ENCODE measurements around the gene GTF3C1. TPM values are rescaled to one million over a fixed set of nuclear protein-coding genes. Genes with fewer than 3 reads are reported as not detected.

The GTF3C1 gene
- total RNA-seq, 2 donors from 2014 or later = 64.0 to 77.2 TPM

DNA sequence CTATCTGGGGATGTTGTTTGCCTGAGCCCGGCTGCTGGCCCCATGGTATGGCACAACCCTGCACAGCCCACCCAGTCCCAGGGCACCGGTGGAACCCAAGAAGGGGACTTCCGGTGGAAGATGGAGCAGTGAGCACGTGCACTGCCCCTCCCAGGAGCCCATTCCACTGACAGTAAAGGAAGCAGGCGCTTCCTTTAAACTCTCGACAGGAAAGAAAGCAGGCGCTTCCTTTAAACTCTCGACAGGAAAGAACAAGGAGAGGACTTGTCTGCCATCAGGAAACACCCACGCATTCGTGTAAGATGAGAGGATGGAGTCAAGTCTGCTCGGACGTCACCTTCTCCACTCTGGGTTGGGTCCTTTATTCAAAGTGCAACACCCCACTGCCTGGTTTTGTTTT, 94.0 kb downstream of the GTF3C1 start:
- Histone ChIP-seq H3K27ac (no peak overlapping the region), H3K9me3 (no peaks in the 10 kb centered on the region), H3K27me3 (no peaks in the 10 kb centered on the region), H3K36me3 (peaks cover 10% of the 10 kb centered on the region), H3K4me1 (peaks cover 0 to 21% of the 10 kb centered on the region in 2 donors), H3K4me3 (no peak overlapping the region)
- DNase-seq (ENCODE audit: low spot score) = no peak
- TF ChIP-seq, protein P1, sequence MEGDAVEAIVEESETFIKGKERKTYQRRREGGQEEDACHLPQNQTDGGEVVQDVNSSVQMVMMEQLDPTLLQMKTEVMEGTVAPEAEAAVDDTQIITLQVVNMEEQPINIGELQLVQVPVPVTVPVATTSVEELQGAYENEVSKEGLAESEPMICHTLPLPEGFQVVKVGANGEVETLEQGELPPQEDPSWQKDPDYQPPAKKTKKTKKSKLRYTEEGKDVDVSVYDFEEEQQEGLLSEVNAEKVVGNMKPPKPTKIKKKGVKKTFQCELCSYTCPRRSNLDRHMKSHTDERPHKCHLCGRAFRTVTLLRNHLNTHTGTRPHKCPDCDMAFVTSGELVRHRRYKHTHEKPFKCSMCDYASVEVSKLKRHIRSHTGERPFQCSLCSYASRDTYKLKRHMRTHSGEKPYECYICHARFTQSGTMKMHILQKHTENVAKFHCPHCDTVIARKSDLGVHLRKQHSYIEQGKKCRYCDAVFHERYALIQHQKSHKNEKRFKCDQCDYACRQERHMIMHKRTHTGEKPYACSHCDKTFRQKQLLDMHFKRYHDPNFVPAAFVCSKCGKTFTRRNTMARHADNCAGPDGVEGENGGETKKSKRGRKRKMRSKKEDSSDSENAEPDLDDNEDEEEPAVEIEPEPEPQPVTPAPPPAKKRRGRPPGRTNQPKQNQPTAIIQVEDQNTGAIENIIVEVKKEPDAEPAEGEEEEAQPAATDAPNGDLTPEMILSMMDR (IDR thresholded peaks at IDR 0.05) = no peak

DNA sequence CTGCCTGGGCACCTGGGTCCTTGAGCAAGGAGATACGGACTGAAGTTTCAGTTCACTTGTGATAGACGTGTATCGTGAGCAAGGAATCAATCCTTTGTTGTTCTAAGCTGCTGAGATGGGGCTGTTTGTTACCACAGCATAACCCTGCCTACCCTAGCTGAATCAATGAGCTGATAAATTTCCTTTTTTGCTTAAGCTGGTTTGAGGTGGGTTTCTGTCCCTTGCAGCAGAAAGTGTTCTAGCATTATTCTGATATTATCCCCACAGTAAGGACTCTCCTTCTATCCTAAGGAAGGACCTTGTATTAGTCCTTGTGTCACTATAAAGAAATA, 96.3 kb downstream of the GTF3C1 start:
- no peaks in the 10 kb centered on the region for H3K27me3 ChIP-seq
- peaks cover 0 to 13% of the 10 kb centered on the region in 2 donors for H3K4me1 ChIP-seq
- H3K4me3 ChIP-seq = no peak overlapping the region
- no peaks in the 10 kb centered on the region for H3K9me3 ChIP-seq
- no peaks in the 10 kb centered on the region for H3K36me3 ChIP-seq
- H3K27ac ChIP-seq = no peak overlapping the region
- TF ChIP-seq, protein P1 (IDR thresholded peaks at IDR 0.05) = no peak
- DNase-seq (ENCODE audit: low spot score) = no peak

DNA sequence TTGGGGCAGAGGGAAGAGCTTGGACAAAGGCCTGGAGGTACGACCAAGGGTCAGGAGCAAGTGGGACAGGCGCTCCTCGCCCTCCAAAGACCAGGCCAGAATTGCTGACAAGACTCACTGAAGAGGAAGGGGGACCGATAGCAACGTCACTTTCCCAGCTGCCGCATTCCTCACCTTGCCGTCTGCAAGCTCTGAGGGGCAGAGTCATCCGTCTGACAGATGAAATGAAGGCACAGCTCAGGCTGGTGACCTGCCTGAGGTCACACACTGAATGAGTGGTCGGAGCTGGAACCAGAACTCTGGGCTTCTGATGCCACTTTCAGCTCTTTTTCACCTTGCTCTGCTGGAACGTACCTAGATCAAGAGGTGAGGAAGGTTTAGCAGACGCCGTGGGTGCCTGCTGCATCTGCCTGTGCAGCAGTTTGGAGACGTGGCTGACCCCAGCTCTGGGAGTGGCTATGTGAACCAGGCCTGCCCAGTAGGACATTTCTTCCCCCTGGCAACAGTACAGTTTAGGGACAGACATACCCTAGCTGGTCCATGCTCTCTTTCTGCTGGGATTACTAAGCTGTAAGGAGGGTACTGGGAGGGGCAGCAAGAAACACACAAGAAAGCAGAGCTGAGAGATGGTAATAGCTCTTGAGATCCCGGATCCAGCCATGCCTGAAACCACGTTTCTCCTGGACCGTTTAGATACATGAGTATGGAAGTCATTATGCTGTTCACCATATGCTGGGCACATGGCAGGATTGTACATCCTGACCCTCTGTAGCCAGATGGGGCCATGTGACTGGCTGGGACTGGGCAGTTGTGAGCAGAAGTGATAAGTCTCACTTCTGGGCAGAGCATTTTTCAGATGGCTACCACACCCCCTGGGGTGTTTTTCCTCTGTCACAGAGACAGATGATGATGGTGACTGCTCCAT, 96.9 kb downstream of the GTF3C1 start:
- H3K4me3 ChIP-seq = no peak overlapping the region
- no peak for DNase-seq (ENCODE audit: low spot score)
- H3K4me1 ChIP-seq = peaks cover 0 to 13% of the 10 kb centered on the region in 2 donors
- H3K9me3 ChIP-seq = no peaks in the 10 kb centered on the region
- H3K27ac ChIP-seq = no peak overlapping the region
- TF ChIP-seq, protein P1 (IDR thresholded peaks at IDR 0.05) = no peak
- H3K36me3 ChIP-seq = no peaks in the 10 kb centered on the region
- H3K27me3 ChIP-seq = no peaks in the 10 kb centered on the region

DNA sequence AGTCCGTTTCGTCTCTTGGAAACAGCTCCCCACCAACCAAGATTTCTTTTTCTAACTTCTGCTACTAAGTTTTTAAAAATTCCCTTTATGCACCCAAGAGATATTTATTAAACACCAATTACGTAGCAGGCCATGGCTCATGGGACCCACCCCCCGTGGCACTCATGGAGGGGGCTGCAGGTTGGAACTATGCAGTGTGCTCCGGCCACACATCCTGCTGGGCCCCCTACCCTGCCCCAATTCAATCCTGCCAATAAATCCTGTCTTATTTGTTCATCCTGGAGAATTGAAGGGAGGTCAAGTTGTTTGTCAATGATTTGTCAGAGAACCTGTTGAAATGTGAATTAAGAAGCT, 99.5 kb downstream of the GTF3C1 start:
- peaks cover 0 to 12% of the 10 kb centered on the region in 2 donors for H3K9me3 ChIP-seq
- no peak overlapping the region for H3K27ac ChIP-seq
- no peak for DNase-seq (ENCODE audit: low spot score)
- H3K4me3 ChIP-seq = no peak overlapping the region
- no peaks in the 10 kb centered on the region for H3K4me1 ChIP-seq
- H3K36me3 ChIP-seq = no peaks in the 10 kb centered on the region
- TF ChIP-seq, protein P1 (IDR thresholded peaks at IDR 0.05) = no peak
- H3K27me3 ChIP-seq = no peaks in the 10 kb centered on the region

DNA sequence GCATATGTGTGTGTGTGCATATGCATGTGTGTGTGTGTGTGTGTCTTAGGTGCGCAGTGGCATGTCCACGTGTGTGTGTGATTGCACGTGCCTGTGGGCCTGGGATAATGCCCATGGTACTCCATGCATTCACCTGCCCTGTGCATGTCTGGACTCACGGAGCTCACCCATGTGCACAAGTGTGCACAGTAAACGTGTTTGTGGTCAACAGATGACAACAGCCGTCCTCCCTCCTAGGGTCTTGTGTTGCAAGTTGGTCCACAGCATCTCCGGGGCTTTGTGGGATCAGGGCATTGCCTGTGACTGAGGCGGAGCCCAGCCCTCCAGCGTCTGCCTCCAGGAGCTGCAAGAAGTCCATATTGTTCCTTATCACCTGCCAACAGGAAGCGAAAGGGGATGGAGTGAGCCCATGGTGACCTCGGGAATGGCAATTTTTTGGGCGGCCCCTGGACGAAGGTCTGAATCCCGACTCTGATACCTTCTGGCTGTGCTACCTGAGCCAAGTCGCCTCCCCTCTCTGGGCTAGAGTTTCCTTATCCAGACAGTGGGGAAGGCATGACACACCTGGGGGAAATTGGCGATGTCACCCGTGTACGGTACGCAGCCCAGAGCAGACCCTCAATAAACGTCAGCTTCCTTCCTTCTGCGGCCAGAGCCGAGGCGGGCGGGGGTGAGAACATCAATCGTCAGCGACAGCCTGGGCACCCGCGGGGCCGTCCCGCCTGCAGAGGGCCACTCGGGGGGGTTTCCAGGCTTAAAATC, 100.1 kb downstream of the GTF3C1 start:
- no peak overlapping the region for H3K27ac ChIP-seq
- TF ChIP-seq, protein P1 (IDR thresholded peaks at IDR 0.05) = no peak
- no peak overlapping the region for H3K4me3 ChIP-seq
- no peak for DNase-seq (ENCODE audit: low spot score)
- H3K27me3 ChIP-seq = no peaks in the 10 kb centered on the region
- H3K9me3 ChIP-seq = peaks cover 0 to 14% of the 10 kb centered on the region in 2 donors
- no peaks in the 10 kb centered on the region for H3K36me3 ChIP-seq
- no peaks in the 10 kb centered on the region for H3K4me1 ChIP-seq

All from right atrium auricular region (tissue), 2 donors.